Trophoblast cell (in vitro differentiated cells and primary cell): Measurements from ENCODE around the gene SCEL.

ENCODE experiments used
- DNase-seq, 2 donors: peaks; one replicate each; pipeline ENCODE4 v3.0.0-alpha.2; 2016
- H2AFZ ChIP-seq: 2 replicates; pipeline ENCODE4 v1.6.1; 2013; ENCODE audit warnings: low read length, moderate library complexity, mild to moderate bottlenecking; ENCODE audit not compliant: insufficient read depth, poor library complexity
- H2AK5ac ChIP-seq: 2 replicates; pipeline ENCODE4 v1.6.1; 2013; ENCODE audit warnings: mild to moderate bottlenecking, low read length
- H2BK120ac ChIP-seq: 2 replicates; pipeline ENCODE4 v1.6.1; 2013; ENCODE audit warnings: low read length, mild to moderate bottlenecking, moderate library complexity; ENCODE audit not compliant: insufficient read depth, poor library complexity
- H2BK12ac ChIP-seq: 2 replicates; pipeline ENCODE4 v1.6.1; 2013; ENCODE audit warnings: mild to moderate bottlenecking, low read length, moderate library complexity
- H2BK5ac ChIP-seq: 2 replicates; pipeline ENCODE4 v1.6.1; 2013; ENCODE audit warnings: low read length, low read depth, moderate library complexity, mild to moderate bottlenecking; ENCODE audit not compliant: poor library complexity
- H3K14ac ChIP-seq: 2 replicates; pipeline ENCODE4 v1.6.1; 2013; ENCODE audit warnings: mild to moderate bottlenecking, low read length
- H3K18ac ChIP-seq: 2 replicates; pipeline ENCODE4 v1.6.1; 2013; ENCODE audit warnings: mild to moderate bottlenecking, low read length
- H3K23ac ChIP-seq: 2 replicates; pipeline ENCODE4 v1.6.1; 2013; ENCODE audit warnings: low read length
- H3K27ac ChIP-seq: 2 replicates; pipeline ENCODE4 v1.5.1; 2013; ENCODE audit warnings: low read depth, mild to moderate bottlenecking, inconsistent platforms, low read length, moderate library complexity
- H3K27me3 ChIP-seq: 2 replicates; pipeline ENCODE4 v1.6.1; 2013; ENCODE audit warnings: inconsistent platforms, mild to moderate bottlenecking, low read length, moderate library complexity; ENCODE audit not compliant: insufficient read depth
- H3K36me3 ChIP-seq, 2 experiments: 1 replicate in 1 of 2; 2 replicates in 1 of 2; pipeline ENCODE4 v1.6.1; 2013; ENCODE audit warnings: low read length in 2 of 2, mild to moderate bottlenecking in 2 of 2, moderate library complexity in 1 of 2; ENCODE audit not compliant: insufficient read depth in 2 of 2, control insufficient read depth in 1 of 2
- H3K4ac ChIP-seq: 2 replicates; pipeline ENCODE4 v1.6.1; 2013; ENCODE audit warnings: low read depth, mild to moderate bottlenecking, low read length, moderate library complexity
- H3K4me1 ChIP-seq, 2 experiments: 1 replicate in 1 of 2; 2 replicates in 1 of 2; pipeline ENCODE4 v1.6.1; 2013; ENCODE audit warnings: low read length in 2 of 2, mild to moderate bottlenecking in 2 of 2, moderate library complexity in 1 of 2; ENCODE audit not compliant: insufficient read depth in 2 of 2, control insufficient read depth in 1 of 2
- H3K4me2 ChIP-seq: 2 replicates; pipeline ENCODE4 v1.6.1; 2013; ENCODE audit warnings: inconsistent platforms, mild to moderate bottlenecking, low read length, moderate library complexity
- H3K4me3 ChIP-seq: 2 replicates; pipeline ENCODE4 v1.5.1; 2013; ENCODE audit warnings: mild to moderate bottlenecking, low read depth, low read length, inconsistent platforms
- H3K79me1 ChIP-seq: one replicate; pipeline ENCODE4 v1.6.1; 2013; ENCODE audit warnings: low read length
- H3K79me2 ChIP-seq: 2 replicates; pipeline ENCODE4 v1.6.1; 2013; ENCODE audit warnings: low read length, mild to moderate bottlenecking; ENCODE audit not compliant: control insufficient read depth, insufficient read depth, poor library complexity
- H3K9ac ChIP-seq: 2 replicates; pipeline ENCODE4 v1.6.1; 2013; ENCODE audit warnings: mild to moderate bottlenecking, low read length
- H3K9me3 ChIP-seq: 2 replicates; pipeline ENCODE4 v1.6.1; 2013; ENCODE audit warnings: low read depth, mild to moderate bottlenecking, control low read depth, inconsistent platforms, low read length; ENCODE audit not compliant: insufficient read depth
- H4K12ac ChIP-seq: 2 replicates; pipeline ENCODE4 v1.6.1; 2013; ENCODE audit warnings: low read depth, mild to moderate bottlenecking, low read length, moderate library complexity
- H4K8ac ChIP-seq: 2 replicates; pipeline ENCODE4 v1.6.1; 2013; ENCODE audit warnings: low read depth, mild to moderate bottlenecking, low read length, moderate library complexity
- H4K91ac ChIP-seq: one replicate; pipeline ENCODE4 v1.6.1; 2013; ENCODE audit warnings: low read depth, mild to moderate bottlenecking, low read length, moderate library complexity
- WGBS: extraction: QIAGEN DNeasy Blood & Tissue Kit; methylation state at CpG from one replicate; pipeline ENCODE4 v1.1.7; 2013; ENCODE audit warnings: missing lambda C conversion rate; ENCODE audit not compliant: insufficient read length, insufficient coverage; ENCODE audit errors: extremely low coverage; 5-methylcytosine and 5-hydroxymethylcytosine counted together

The SCEL gene

GRCh38 chr13:77523834-77524728 lies 11.4 kb upstream of the SCEL start:
- Histone ChIP-seq H4K8ac (no peak overlapping the region), H3K79me1 (no peaks in the 10 kb centered on the region), H3K27me3 (no peaks in the 10 kb centered on the region), H3K23ac (no peak overlapping the region), H3K79me2 (no peaks in the 10 kb centered on the region), H3K14ac (no peak overlapping the region), H3K4me2 (no peak overlapping the region), H4K12ac (no peak overlapping the region), H3K27ac (no peak overlapping the region), H3K36me3 (no peaks in the 10 kb centered on the region), H2BK5ac (no peak overlapping the region), H3K9me3 (no peaks in the 10 kb centered on the region), H3K4me3 (peak overlapping the region; percentile 12), H3K9ac (no peak overlapping the region), H4K91ac (no peak overlapping the region), H2AK5ac (no peak overlapping the region), H3K4ac (no peak overlapping the region), H3K18ac (no peak overlapping the region), H3K4me1 (peaks cover 0 to 3% of the 10 kb centered on the region in 2 experiments), H2BK120ac (no peak overlapping the region), H2BK12ac (no peak overlapping the region), H2AFZ (no peak overlapping the region)
- WGBS: no CpG with 5 or more reads among the region's 3 CpGs
- DNase-seq: peak in 1 of 2 donors; percentile 39

GRCh38 chr13:77528414-77528813 lies 7.1 kb upstream of the SCEL start:
- no peak overlapping the region for H3K4me2 ChIP-seq

GRCh38 chr13:77528834-77529500 lies 6.5 kb upstream of the SCEL start:
- no peak for DNase-seq
- H3K79me1 ChIP-seq: no peaks in the 10 kb centered on the region
- no peak overlapping the region for H3K4ac ChIP-seq
- H2BK120ac ChIP-seq: no peak overlapping the region
- H3K4me1 ChIP-seq: no peaks in the 10 kb centered on the region
- no peak overlapping the region for H4K8ac ChIP-seq
- no peak overlapping the region for H3K18ac ChIP-seq
- H3K27ac ChIP-seq: no peak overlapping the region
- H3K9me3 ChIP-seq: no peaks in the 10 kb centered on the region
- no peaks in the 10 kb centered on the region for H3K27me3 ChIP-seq
- no peak overlapping the region for H2BK12ac ChIP-seq
- H4K12ac ChIP-seq: no peak overlapping the region
- no peak overlapping the region for H3K14ac ChIP-seq
- no CpG with 5 or more reads among the region's 4 CpGs for WGBS
- H3K79me2 ChIP-seq: no peaks in the 10 kb centered on the region
- no peak overlapping the region for H4K91ac ChIP-seq
- H3K4me3 ChIP-seq: no peak overlapping the region
- H2AK5ac ChIP-seq: no peak overlapping the region
- no peak overlapping the region for H3K23ac ChIP-seq
- H2BK5ac ChIP-seq: no peak overlapping the region
- H3K4me2 ChIP-seq: no peak overlapping the region
- no peak overlapping the region for H3K9ac ChIP-seq
- H3K36me3 ChIP-seq: no peaks in the 10 kb centered on the region
- H2AFZ ChIP-seq: no peak overlapping the region

More at GRCh38 chr13:77528414-77528813, 7.1 kb upstream of the SCEL start:
- no peak overlapping the region for H2AFZ ChIP-seq
- H4K12ac ChIP-seq: no peak overlapping the region
- H3K18ac ChIP-seq: no peak overlapping the region
- no CpG with 5 or more reads among the region's 3 CpGs for WGBS
- H3K9ac ChIP-seq: no peak overlapping the region
- no peaks in the 10 kb centered on the region for H3K36me3 ChIP-seq
- no peak overlapping the region for H4K91ac ChIP-seq
- no peak overlapping the region for H3K4ac ChIP-seq
- no peak overlapping the region for H3K14ac ChIP-seq
- no peaks in the 10 kb centered on the region for H3K27me3 ChIP-seq
- H3K4me1 ChIP-seq: no peaks in the 10 kb centered on the region
- H3K79me1 ChIP-seq: no peaks in the 10 kb centered on the region
- no peak overlapping the region for H4K8ac ChIP-seq
- no peak for DNase-seq
- H3K27ac ChIP-seq: no peak overlapping the region
- H2BK120ac ChIP-seq: no peak overlapping the region
- no peak overlapping the region for H3K4me3 ChIP-seq
- H2BK12ac ChIP-seq: no peak overlapping the region
- H3K23ac ChIP-seq: no peak overlapping the region
- no peaks in the 10 kb centered on the region for H3K9me3 ChIP-seq
- H2AK5ac ChIP-seq: no peak overlapping the region
- no peak overlapping the region for H2BK5ac ChIP-seq
- no peaks in the 10 kb centered on the region for H3K79me2 ChIP-seq

GRCh38 chr13:77529501-77529840 lies 6.0 kb upstream of the SCEL start:
- no peak overlapping the region for H4K8ac ChIP-seq

More at GRCh38 chr13:77529501-77529840, 6.0 kb upstream of the SCEL start:
- H3K79me1 ChIP-seq: no peaks in the 10 kb centered on the region
- H2BK120ac ChIP-seq: no peak overlapping the region
- H3K36me3 ChIP-seq: no peaks in the 10 kb centered on the region
- no peak overlapping the region for H4K91ac ChIP-seq
- H3K9me3 ChIP-seq: no peaks in the 10 kb centered on the region
- H3K79me2 ChIP-seq: no peaks in the 10 kb centered on the region
- no peak overlapping the region for H3K18ac ChIP-seq
- no peak overlapping the region for H3K23ac ChIP-seq
- WGBS: no CpG with 5 or more reads among the region's 4 CpGs
- H3K27ac ChIP-seq: no peak overlapping the region
- H3K9ac ChIP-seq: no peak overlapping the region
- no peak overlapping the region for H3K4me2 ChIP-seq
- no peak overlapping the region for H2BK5ac ChIP-seq
- H3K27me3 ChIP-seq: no peaks in the 10 kb centered on the region
- no peak overlapping the region for H3K4ac ChIP-seq
- H2AFZ ChIP-seq: no peak overlapping the region
- H2BK12ac ChIP-seq: no peak overlapping the region
- H3K4me3 ChIP-seq: no peak overlapping the region
- H2AK5ac ChIP-seq: no peak overlapping the region
- no peak overlapping the region for H3K14ac ChIP-seq
- H3K4me1 ChIP-seq: no peaks in the 10 kb centered on the region
- peak in 1 of 2 donors; percentile 26 for DNase-seq
- H4K12ac ChIP-seq: no peak overlapping the region
